SK-N-SH treated with all-trans-retinoic acid at 6 μM for 48 hours (cell line): ENCODE measurements around the gene SPAG5.

Experiments
- ATAC-seq: fragments of 200-7000 bp; cut with Tn5 transposase; 3 replicates; pipeline ENCODE4 v1.9.1; 2020; ENCODE audit warnings: mild to moderate bottlenecking, moderate library complexity
- BACH2 ChIP-seq: fragments of 250-450 bp; sonication (Bioruptor Pico); IDR thresholded peaks from 2 replicates; pipeline ENCODE4 v1.9.0; 2021; ENCODE audit warnings: mild to moderate bottlenecking, borderline replicate concordance
- CSDC2 ChIP-seq: fragments of 250-450 bp; sonication (Bioruptor Pico); IDR thresholded peaks from 2 replicates; pipeline ENCODE4 v1.5.0; 2020; ENCODE audit warnings: mild to moderate bottlenecking, moderate library complexity
- ESRRG ChIP-seq: fragments of 250-450 bp; sonication (Bioruptor Pico); IDR thresholded peaks from 2 replicates; pipeline ENCODE4 v1.6.1; 2021; ENCODE audit warnings: mild to moderate bottlenecking
- GLIS3 ChIP-seq: fragments of 250-450 bp; sonication (Bioruptor Pico); IDR thresholded peaks from 2 replicates; pipeline ENCODE4 v1.5.0; 2020; ENCODE audit warnings: mild to moderate bottlenecking, moderate library complexity
- ISL1 ChIP-seq: fragments of 250-450 bp; sonication (Bioruptor Pico); IDR thresholded peaks from 2 replicates; pipeline ENCODE4 v2.1.2; 2022; ENCODE audit warnings: mild to moderate bottlenecking, moderate library complexity
- OSR1 ChIP-seq: fragments of 250-450 bp; sonication (Bioruptor Pico); IDR thresholded peaks from 2 replicates; pipeline ENCODE4 v1.8.0; 2022; ENCODE audit warnings: moderate library complexity, mild to moderate bottlenecking, inconsistent platforms
- PPARA ChIP-seq: fragments of 250-450 bp; sonication (Bioruptor Pico); IDR thresholded peaks from 2 replicates; pipeline ENCODE4 v1.5.0; 2020; ENCODE audit warnings: mild to moderate bottlenecking, borderline replicate concordance
- RARB ChIP-seq: fragments of 250-450 bp; sonication (Bioruptor Pico); IDR thresholded peaks from 2 replicates; pipeline ENCODE4 v1.8.0; 2021; ENCODE audit warnings: mild to moderate bottlenecking, moderate library complexity
- SNAI2 ChIP-seq: fragments of 250-450 bp; sonication (Bioruptor Pico); IDR thresholded peaks from 2 replicates; pipeline ENCODE4 v1.5.0; 2020; ENCODE audit warnings: mild to moderate bottlenecking, moderate library complexity
- TCF4 ChIP-seq: fragments of 250-450 bp; sonication (Bioruptor Pico); IDR thresholded peaks from 2 replicates; pipeline ENCODE4 v1.8.0; 2021; ENCODE audit warnings: mild to moderate bottlenecking, moderate library complexity, borderline replicate concordance
- TOX ChIP-seq: fragments of 250-450 bp; sonication (Bioruptor Pico); IDR thresholded peaks from 2 replicates; pipeline ENCODE4 v1.8.0; 2021; ENCODE audit warnings: mild to moderate bottlenecking, moderate library complexity, borderline replicate concordance
- ZC3H10 ChIP-seq: fragments of 250-450 bp; sonication (Bioruptor Pico); IDR thresholded peaks from 2 replicates; pipeline ENCODE4 v1.5.1; 2021; ENCODE audit warnings: mild to moderate bottlenecking, moderate library complexity
- ZFP3 ChIP-seq: fragments of 250-450 bp; sonication (Bioruptor Pico); IDR thresholded peaks from 2 replicates; pipeline ENCODE4 v1.5.0; 2020; ENCODE audit warnings: mild to moderate bottlenecking, moderate library complexity
- ZFP30 ChIP-seq: fragments of 450-650 bp; formaldehyde crosslinking; IDR thresholded peaks from 2 replicates; pipeline ENCODE4 v1.5.0; 2022; ENCODE audit warnings: mild to moderate bottlenecking, moderate library complexity
- ZNF565 ChIP-seq: fragments of 450-650 bp; formaldehyde crosslinking; conservative IDR thresholded peaks from 2 replicates; pipeline ENCODE4 v1.5.0; 2020; ENCODE audit warnings: low read depth, mild to moderate bottlenecking, moderate library complexity
- ZNF70 ChIP-seq: fragments of 450-650 bp; formaldehyde crosslinking; IDR thresholded peaks from 2 replicates; pipeline ENCODE4 v1.5.0; 2020; ENCODE audit warnings: mild to moderate bottlenecking, moderate library complexity
- ZNF8 ChIP-seq: fragments of 450-650 bp; formaldehyde crosslinking; IDR thresholded peaks from 2 replicates; pipeline ENCODE4 v1.5.0; 2020; ENCODE audit warnings: mild to moderate bottlenecking, moderate library complexity
- TF ChIP-seq, protein P1 (sequence below): fragments of 250-450 bp; sonication (Bioruptor Pico); IDR thresholded peaks from 2 replicates; pipeline ENCODE4 v1.8.0; 2021; ENCODE audit warnings: low read depth, mild to moderate bottlenecking, moderate library complexity, borderline replicate concordance
- TF ChIP-seq, protein P2 (sequence below): fragments of 250-450 bp; sonication (Bioruptor Pico); IDR thresholded peaks from 2 replicates; pipeline ENCODE4 v1.8.0; 2020; ENCODE audit warnings: mild to moderate bottlenecking, moderate library complexity, borderline replicate concordance
- TF ChIP-seq, protein P3 (sequence below): fragments of 250-450 bp; sonication (Bioruptor Pico); IDR thresholded peaks from 2 replicates; pipeline ENCODE4 v1.5.1; 2021; ENCODE audit warnings: mild to moderate bottlenecking, moderate library complexity
- TF ChIP-seq, protein P4 (sequence below): fragments of 250-450 bp; sonication (Bioruptor Pico); IDR thresholded peaks from 2 replicates; pipeline ENCODE4 v1.5.1; 2020; ENCODE audit warnings: low read depth, mild to moderate bottlenecking, moderate library complexity
- TF ChIP-seq, protein P5 (sequence below): fragments of 250-450 bp; sonication (Bioruptor Pico); IDR thresholded peaks from 2 replicates; pipeline ENCODE4 v1.5.0; 2020; ENCODE audit warnings: mild to moderate bottlenecking, moderate library complexity

The SPAG5 gene

DNA sequence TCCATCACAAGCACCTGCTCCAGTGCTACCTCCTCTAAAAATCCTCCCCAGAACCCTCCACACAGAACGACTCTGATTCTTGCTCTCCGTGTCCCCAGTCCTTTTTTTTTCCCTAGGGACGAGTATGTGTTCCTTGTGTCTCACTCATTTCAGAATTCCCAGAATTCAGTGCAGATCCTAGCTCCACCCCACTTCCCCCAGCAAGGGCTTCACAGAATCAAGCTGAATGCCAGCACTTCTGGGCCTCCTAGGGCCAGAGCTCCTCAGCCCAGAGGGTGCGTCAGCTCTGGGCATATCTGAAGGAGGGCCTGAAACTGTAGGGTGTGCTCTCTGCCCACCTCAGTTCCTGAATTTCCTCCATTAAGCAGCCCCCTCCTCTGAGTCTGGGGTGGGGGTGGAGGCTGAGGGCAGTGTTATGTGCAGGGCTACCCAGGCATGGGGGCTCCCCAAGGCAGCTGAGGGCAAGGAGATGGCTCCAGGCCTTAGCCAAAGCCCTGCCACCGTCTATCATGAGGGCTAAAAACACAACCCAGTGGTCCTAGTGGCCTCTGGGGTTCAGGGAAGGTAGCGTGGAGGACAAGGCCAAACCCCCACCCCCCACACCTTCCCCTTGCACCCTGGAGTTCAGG is 52.9 kb downstream of the SPAG5 start:
- TF ChIP-seq ZNF70 (CRISPR knock-in tag) (no peak), RARB (CRISPR knock-in tag) (no peak), BACH2 (CRISPR knock-in tag) (no peak), PPARA (CRISPR knock-in tag) (no peak), ZNF8 (no peak), TCF4 (no peak), ZNF565 (no peak), ZC3H10 (CRISPR knock-in tag) (no peak), GLIS3 (CRISPR knock-in tag) (no peak), ESRRG (CRISPR knock-in tag) (no peak), ZFP30 (CRISPR knock-in tag) (no peak)
- TF ChIP-seq, protein P1, sequence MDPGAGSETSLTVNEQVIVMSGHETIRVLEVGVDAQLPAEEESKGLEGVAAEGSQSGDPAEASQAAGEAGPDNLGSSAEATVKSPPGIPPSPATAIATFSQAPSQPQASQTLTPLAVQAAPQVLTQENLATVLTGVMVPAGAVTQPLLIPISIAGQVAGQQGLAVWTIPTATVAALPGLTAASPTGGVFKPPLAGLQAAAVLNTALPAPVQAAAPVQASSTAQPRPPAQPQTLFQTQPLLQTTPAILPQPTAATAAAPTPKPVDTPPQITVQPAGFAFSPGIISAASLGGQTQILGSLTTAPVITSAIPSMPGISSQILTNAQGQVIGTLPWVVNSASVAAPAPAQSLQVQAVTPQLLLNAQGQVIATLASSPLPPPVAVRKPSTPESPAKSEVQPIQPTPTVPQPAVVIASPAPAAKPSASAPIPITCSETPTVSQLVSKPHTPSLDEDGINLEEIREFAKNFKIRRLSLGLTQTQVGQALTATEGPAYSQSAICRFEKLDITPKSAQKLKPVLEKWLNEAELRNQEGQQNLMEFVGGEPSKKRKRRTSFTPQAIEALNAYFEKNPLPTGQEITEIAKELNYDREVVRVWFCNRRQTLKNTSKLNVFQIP (CRISPR knock-in tag): no peak
- TF ChIP-seq, protein P2, sequence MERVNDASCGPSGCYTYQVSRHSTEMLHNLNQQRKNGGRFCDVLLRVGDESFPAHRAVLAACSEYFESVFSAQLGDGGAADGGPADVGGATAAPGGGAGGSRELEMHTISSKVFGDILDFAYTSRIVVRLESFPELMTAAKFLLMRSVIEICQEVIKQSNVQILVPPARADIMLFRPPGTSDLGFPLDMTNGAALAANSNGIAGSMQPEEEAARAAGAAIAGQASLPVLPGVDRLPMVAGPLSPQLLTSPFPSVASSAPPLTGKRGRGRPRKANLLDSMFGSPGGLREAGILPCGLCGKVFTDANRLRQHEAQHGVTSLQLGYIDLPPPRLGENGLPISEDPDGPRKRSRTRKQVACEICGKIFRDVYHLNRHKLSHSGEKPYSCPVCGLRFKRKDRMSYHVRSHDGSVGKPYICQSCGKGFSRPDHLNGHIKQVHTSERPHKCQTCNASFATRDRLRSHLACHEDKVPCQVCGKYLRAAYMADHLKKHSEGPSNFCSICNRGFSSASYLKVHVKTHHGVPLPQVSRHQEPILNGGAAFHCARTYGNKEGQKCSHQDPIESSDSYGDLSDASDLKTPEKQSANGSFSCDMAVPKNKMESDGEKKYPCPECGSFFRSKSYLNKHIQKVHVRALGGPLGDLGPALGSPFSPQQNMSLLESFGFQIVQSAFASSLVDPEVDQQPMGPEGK (CRISPR knock-in tag): no peak
- no peak for ATAC-seq

DNA sequence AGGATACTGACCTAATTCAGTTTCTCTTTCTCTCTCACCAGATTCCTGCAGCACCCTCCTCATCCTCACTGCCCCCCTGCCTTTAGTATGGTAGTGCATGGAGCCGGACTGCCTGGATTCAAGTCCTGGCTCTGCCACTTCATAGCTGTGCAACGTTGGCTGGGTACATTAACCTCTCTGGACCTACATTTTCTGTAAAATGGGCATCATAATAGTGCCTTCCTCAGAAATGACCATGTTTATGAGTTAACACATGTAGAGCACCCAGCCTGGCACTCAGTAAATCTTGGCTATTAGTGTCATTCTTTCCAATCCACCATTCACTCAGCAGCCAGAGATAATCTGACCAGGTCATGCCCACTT is 53.7 kb downstream of the SPAG5 start:
- no peak for ATAC-seq
- no peak for TF ChIP-seq ZFP3 (CRISPR knock-in tag)
- no peak for TF ChIP-seq OSR1 (CRISPR knock-in tag)
- TF ChIP-seq, protein P3, sequence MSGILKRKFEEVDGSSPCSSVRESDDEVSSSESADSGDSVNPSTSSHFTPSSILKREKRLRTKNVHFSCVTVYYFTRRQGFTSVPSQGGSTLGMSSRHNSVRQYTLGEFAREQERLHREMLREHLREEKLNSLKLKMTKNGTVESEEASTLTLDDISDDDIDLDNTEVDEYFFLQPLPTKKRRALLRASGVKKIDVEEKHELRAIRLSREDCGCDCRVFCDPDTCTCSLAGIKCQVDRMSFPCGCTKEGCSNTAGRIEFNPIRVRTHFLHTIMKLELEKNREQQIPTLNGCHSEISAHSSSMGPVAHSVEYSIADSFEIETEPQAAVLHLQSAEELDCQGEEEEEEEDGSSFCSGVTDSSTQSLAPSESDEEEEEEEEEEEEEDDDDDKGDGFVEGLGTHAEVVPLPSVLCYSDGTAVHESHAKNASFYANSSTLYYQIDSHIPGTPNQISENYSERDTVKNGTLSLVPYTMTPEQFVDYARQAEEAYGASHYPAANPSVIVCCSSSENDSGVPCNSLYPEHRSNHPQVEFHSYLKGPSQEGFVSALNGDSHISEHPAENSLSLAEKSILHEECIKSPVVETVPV (CRISPR knock-in tag): no peak
- TF ChIP-seq ZNF8: no peak
- no peak for TF ChIP-seq RARB (CRISPR knock-in tag)
- TF ChIP-seq GLIS3 (CRISPR knock-in tag): no peak
- TF ChIP-seq TCF4: no peak
- no peak for TF ChIP-seq BACH2 (CRISPR knock-in tag)
- no peak for TF ChIP-seq TOX
- TF ChIP-seq, protein P1 (CRISPR knock-in tag): no peak
- no peak for TF ChIP-seq ISL1 (CRISPR knock-in tag)
- TF ChIP-seq SNAI2 (CRISPR knock-in tag): no peak
- TF ChIP-seq, protein P2 (CRISPR knock-in tag): no peak
- no peak for TF ChIP-seq ZNF565
- TF ChIP-seq, protein P4, sequence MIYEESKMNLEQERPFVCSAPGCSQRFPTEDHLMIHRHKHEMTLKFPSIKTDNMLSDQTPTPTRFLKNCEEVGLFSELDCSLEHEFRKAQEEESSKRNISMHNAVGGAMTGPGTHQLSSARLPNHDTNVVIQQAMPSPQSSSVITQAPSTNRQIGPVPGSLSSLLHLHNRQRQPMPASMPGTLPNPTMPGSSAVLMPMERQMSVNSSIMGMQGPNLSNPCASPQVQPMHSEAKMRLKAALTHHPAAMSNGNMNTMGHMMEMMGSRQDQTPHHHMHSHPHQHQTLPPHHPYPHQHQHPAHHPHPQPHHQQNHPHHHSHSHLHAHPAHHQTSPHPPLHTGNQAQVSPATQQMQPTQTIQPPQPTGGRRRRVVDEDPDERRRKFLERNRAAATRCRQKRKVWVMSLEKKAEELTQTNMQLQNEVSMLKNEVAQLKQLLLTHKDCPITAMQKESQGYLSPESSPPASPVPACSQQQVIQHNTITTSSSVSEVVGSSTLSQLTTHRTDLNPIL (CRISPR knock-in tag): no peak
- TF ChIP-seq, protein P5, sequence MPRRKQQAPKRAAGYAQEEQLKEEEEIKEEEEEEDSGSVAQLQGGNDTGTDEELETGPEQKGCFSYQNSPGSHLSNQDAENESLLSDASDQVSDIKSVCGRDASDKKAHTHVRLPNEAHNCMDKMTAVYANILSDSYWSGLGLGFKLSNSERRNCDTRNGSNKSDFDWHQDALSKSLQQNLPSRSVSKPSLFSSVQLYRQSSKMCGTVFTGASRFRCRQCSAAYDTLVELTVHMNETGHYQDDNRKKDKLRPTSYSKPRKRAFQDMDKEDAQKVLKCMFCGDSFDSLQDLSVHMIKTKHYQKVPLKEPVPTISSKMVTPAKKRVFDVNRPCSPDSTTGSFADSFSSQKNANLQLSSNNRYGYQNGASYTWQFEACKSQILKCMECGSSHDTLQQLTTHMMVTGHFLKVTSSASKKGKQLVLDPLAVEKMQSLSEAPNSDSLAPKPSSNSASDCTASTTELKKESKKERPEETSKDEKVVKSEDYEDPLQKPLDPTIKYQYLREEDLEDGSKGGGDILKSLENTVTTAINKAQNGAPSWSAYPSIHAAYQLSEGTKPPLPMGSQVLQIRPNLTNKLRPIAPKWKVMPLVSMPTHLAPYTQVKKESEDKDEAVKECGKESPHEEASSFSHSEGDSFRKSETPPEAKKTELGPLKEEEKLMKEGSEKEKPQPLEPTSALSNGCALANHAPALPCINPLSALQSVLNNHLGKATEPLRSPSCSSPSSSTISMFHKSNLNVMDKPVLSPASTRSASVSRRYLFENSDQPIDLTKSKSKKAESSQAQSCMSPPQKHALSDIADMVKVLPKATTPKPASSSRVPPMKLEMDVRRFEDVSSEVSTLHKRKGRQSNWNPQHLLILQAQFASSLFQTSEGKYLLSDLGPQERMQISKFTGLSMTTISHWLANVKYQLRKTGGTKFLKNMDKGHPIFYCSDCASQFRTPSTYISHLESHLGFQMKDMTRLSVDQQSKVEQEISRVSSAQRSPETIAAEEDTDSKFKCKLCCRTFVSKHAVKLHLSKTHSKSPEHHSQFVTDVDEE: no peak
- TF ChIP-seq CSDC2 (CRISPR knock-in tag): no peak
- TF ChIP-seq ZNF70 (CRISPR knock-in tag): no peak
- no peak for TF ChIP-seq PPARA (CRISPR knock-in tag)
